Heart left ventricle (tissue), 13 donors: ENCODE measurements around the gene NFIB.

ENCODE experiments used
- POLR2A ChIP-seq, 2 donors: fragments of 450-650 bp; IDR thresholded peaks; one replicate each; pipeline ENCODE4 v1.6.1; 2017; ENCODE audit warnings: antibody characterized with exemption in 2 of 2, mild to moderate bottlenecking in 2 of 2, moderate library complexity in 2 of 2
- TF ChIP-seq, protein P1 (sequence below), 12 donors: fragments of 200-600 bp; sonication (generic) in 4 of 12; IDR thresholded peaks; one replicate each; pipeline versions ENCODE4 v1.5.0 to v1.8.0; 2018 to 2022; ENCODE audit warnings: antibody characterized with exemption in 12 of 12, mild to moderate bottlenecking in 5 of 12
- donor health status: ischemic (EF 13 %, LVEDD 7.1; RV severe dilation, severe dysfunction).
- donor health status: DM: no; HTN: yes; CAD: no.
- donor health status: DM: no; HTN: no; CAD: no.
- donor health status: ischemic (EF 25% LVEDD 6.9; RV normal size, moderate dysfunction).
- donor health status: ischemic (EF 25% LVEDD 5.7; RV mildly dilated, moderate dysfunction).
- donor health status: ischemic (EF 35%, LVEDD 5.7; RV mildly dilated, moderate dysfunction).
- donor health status: nonischemic (EF 11% LVEDD 7.7; RV severe dilation, severe dysfunction).
- donor health status: DM: yes; HTN: yes; CAD: no.
- donor health status: PGD.
- donor health status: ischemic (EF 29% LVEDD 5.4; RV normal size, mild dysfunction).
- donor health status: nonischemic (EF 23%, LVEDD 6.1; RV moderate dilation, normal function).

DNA sequence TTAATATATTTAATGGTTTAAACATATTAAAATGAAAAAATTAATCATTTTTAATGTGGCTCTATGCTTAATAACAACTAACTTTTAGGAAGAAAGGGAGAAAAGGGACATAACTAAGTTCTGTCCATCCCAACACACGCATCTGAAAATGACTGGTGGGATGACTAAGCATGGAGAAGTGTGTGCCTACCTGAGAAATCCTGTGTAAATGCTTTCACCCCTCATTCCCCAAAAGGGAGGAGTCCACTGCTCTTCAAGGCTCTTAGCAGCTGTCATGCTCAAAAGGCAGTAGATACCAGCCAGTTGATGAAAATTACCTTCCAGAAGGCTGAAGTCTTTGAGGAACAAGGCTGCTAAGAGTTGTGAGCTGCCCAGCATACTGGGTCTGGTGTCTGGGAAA lies 130.9 kb downstream of the NFIB start:
- TF ChIP-seq, protein P1, sequence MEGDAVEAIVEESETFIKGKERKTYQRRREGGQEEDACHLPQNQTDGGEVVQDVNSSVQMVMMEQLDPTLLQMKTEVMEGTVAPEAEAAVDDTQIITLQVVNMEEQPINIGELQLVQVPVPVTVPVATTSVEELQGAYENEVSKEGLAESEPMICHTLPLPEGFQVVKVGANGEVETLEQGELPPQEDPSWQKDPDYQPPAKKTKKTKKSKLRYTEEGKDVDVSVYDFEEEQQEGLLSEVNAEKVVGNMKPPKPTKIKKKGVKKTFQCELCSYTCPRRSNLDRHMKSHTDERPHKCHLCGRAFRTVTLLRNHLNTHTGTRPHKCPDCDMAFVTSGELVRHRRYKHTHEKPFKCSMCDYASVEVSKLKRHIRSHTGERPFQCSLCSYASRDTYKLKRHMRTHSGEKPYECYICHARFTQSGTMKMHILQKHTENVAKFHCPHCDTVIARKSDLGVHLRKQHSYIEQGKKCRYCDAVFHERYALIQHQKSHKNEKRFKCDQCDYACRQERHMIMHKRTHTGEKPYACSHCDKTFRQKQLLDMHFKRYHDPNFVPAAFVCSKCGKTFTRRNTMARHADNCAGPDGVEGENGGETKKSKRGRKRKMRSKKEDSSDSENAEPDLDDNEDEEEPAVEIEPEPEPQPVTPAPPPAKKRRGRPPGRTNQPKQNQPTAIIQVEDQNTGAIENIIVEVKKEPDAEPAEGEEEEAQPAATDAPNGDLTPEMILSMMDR (IDR thresholded peaks at IDR 0.05) = no peak
- TF ChIP-seq POLR2A (IDR thresholded peaks at IDR 0.05) = no peak
